CD4-positive, alpha-beta T cell treated with Interleukin-12 subunit alpha and Interleukin-12 subunit beta, for 1 hour (primary cell): ENCODE results near the gene SLC46A1.

Experiments
- DNase-seq: peaks from one replicate; pipeline ENCODE4 v3.0.0-alpha.2; 2020

Gene SLC46A1

DNA sequence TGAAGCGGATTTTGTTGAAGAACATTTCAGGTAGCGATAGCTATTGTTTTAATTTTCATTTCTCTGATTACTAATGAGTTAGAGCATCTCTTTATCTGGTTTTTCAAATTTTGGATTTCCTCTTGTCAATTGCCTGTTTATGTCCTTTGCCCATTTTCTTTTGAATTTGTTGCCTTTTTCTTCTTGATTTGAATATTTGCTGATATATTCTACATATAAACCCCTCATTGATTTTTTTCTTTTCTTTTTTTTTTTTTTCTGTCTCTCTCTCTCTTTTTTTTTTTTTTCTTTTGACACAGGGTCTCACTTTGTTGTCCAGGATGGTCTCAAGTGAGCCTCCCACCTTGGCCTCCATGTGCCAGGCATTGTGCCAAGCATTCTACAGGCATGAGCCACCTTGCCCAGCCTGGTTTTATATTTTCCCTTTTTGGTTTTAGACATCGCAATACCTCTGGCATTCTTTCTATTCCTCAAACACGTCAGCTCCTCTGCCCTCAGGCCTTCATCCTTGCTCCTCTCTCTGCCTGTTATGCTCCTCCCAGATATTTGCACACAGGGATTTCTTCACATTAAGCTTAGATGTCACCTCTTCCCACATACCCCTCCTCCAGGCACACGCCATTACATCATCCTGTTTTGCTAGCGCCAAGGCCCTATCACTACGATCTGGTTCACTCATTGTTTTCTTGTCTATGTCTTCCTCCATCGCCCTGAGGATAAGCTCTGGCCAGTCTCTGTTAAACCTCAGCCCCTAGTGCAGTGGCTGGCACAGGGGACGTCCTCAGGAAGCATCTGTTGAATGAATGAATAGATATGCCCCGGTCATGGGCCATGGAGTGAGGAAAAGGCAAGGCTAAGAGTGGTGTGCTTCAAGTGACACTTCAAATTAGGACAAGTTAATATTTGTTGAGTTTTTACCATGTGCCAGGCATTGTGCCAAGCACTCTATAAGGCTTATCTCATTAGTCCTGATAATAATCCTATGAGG is 25.9 kb downstream of the SLC46A1 start:
- no peak for DNase-seq

DNA sequence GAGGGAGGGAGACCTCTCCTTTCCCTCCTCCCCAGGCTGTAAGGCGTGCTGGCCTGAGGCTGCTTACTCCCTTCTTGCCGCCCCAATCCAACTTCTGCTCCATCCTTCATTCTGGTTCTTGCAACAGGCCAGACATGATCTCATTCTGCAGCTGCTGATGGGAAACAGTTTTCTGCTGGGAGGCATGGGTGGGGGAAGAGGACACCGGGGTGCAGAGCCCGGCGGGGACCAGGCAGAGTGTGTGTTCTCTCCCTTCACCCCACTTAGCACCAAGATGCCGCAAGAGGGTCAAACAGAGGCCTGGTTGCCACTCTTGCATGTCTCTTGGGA is 33.1 kb downstream of the SLC46A1 start:
- DNase-seq = no peak

DNA sequence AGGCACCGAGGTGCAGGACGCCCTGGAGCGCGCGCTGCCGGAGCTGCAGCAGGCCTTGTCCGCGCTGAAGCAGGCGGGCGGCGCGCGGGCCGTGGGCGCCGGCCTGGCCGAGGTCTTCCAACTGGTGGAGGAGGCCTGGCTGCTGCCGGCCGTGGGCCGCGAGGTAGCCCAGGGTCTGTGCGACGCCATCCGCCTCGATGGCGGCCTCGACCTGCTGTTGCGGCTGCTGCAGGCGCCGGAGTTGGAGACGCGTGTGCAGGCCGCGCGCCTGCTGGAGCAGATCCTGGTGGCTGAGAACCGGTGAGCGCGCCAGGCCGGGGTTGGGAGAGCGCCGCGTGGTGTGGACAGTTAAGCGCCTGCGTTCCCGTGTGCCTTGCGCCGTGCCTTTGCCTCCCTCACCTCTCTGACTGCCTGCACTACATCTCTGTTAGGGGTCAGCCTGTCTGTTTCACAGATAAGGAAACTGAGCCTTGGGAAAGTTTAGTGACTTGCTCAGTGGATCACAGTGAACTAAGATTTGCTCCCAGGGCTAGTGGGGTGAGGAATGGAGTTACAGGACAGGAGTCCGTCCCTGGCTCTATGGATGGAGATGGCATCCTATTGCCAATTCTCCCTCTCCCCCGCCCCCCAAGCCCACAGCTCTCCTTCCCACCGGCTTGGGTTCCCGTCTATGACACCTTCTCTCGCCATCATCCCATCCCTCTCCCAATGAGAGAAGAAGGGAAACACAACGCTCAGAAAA is 33.6 kb downstream of the SLC46A1 start:
- DNase-seq = peak; percentile 9

DNA sequence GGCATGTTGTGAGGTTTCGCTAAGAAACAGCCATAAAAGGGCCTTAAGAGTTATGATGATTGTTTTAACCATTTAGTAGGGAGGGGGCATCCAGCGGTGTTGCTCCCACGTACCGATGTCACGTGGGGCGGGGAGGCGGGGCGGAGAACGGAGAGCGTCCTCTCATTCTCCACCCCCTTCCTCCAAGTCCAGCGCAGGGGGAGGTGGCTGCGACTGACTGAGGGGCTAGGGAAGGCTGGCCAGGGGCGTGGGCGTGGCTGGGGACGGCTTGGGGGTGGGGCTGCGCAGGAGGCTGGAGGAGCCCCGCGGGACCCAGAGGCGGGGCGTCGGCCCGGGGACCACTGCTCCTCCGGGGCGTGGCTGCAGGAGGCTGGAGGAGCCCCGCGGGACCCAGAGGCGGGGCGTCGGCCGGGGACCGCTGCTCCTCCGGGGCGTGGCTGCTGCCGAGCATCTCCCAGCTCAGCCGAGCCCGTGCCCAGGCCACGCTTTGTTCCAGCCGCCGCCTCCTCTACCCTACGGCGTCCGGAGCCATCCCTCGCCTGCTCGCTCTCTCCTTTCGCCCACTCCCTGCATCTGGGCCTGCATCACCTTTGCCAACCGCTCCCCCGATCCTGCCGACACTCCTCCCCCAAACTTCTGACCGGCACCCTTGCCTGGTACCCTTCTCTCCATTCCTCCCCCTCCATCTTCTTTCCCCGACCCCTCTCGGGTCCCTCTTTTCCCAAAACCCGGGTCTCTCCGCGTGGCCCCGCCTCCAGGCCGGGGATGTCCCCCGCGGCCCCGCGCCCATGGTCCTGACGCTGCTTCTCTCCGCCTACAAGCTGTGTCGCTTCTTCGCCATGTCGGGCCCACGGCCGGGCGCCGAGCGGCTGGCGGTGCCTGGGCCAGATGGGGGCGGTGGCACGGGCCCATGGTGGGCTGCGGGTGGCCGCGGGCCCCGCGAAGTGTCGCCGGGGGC is 34.5 kb downstream of the SLC46A1 start, which contains the start of gene SARM1:
TSS of gene SARM1 (plus strand) at position 450 of the 958 bp plus-strand sequence. CDS start at position 789, 339 bp downstream.
- peak; percentile 91 for DNase-seq

DNA sequence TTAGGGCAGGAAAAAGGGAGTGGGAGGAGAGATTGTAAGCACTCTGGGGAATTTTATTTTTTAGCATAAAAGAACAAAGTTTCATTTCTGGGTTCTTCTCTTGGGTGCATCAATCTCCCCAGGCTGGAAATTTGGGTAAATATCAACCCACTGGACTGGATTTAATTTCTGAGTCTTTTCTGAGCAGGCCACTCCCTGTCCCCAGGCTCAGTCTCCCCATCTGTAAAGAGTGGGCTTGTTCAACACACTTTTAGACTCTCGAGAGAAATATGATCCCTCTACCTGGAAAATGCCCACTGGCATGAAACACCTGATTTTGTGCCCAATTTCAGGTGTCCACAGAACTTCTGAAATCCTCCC is 35.3 kb downstream of the SLC46A1 start:
- no peak for DNase-seq

DNA sequence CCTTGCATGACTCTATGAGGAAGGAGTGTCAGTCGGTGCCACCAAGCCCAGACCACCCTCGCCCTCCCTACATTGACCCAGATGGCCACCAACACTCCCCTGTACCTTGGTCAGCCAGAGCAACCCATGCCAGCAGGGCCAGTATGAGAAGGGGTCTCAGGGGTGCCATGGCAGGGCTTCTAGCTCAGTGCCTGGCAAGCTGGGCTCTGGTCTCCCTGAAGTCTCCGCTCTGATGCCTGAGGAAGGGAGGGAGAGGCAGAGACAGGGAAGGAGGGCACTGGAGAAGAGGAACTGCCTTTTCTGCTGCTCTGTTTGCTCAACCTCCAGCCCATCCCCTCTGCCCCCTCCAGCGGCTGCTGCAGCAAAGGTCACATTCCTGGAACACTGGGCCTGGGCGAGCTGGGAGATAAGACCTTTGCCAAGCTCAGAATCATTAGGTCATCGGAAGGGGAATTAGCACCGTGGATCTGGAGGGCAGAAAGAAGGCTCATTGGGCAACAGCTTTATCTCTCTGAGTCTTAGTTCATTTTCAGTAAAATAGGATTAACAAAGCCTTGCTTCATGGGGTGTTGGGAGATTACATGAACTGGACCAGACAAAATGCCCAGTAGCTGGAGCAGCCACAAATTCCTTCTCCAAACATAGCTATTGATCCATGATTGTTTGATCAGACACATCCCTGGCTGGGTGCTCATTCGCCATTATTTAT is 35.8 kb downstream of the SLC46A1 start, which contains the start of gene VTN:
TSS of gene VTN (minus strand) at position 273 of the 709 bp plus-strand sequence. CDS start at position 169, 104 bp downstream.
- DNase-seq = no peak

DNA sequence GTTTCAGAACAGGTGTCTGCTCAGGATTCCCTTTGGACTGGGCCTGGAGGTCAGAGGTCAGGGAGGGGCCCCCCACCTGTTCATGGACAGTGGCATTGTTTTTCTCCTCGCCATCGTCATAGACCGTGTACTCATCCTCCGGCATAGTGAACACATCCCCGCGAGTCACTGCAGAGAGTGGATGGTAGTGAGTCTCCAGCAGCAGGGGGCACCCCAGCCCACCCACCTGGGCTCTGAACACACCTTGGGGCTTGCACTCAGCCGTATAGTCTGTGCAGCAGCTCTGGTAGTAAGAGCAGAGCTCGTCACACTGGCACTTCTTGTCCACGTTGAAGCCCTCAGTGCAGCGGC is 36.4 kb downstream of the SLC46A1 start:
- no peak for DNase-seq

DNA sequence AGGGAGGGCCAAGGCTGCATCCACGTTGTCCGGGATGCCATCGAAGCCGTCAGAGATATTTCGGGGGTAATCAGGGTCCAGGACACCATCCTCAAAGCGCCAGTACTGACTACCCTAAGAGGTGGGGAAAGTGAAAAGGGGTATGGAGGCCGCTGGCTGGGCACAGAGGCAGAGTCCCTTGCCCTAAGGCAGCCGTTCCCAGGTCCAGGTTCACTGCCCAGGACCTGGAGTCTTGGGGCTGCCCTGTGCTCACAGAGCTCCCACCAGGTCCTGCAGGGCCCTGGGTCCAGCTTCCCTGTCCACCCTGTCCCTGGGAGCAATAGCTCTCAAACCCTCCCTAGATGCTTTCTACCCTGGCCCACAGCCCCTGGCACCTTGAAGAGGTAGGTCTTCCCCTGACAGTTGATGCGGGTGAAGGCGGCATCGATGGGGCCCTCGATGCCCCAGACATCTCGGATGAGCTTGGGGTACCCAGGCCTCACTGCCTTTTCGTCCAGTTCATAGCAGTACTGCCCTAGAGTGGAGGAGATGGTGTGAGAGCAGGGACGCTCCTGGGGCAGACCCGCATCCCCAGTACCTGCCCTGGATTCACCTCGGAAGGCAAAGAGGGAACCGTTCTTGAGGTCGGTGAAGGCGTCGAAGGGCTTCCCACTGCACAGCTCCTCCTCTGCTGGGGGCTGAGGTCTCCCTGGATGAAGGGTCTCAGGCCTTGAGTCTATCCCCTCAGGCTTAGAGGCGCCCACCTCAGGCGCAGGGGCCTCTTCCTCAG is 36.9 kb downstream of the SLC46A1 start:
- no peak for DNase-seq

DNA sequence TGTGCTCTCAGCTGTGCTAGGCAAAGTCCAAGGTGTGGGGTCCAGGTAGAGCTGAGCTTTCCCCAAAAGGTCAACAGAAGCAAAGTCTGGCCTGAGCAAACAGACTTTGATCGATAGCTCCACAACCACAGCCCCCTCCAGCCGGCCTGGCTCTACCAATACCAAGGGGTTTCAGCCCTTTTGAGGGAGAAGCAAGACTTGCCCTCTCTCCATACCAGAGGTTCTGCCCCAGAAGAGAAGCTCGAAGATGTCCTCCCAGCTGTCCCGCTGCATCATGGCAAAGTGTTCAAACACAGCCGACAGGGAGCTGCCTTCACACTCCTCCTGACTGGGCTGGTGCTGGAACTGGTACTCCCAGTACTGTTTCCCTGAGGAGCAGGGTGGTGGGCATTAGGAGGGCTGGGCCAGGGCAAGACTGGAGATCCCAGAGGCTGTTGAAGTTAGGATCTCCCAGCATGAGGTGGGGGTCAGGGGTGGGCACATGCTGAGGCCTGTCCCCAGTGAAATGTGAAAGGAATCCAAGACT is 37.6 kb downstream of the SLC46A1 start:
- DNase-seq = no peak

DNA sequence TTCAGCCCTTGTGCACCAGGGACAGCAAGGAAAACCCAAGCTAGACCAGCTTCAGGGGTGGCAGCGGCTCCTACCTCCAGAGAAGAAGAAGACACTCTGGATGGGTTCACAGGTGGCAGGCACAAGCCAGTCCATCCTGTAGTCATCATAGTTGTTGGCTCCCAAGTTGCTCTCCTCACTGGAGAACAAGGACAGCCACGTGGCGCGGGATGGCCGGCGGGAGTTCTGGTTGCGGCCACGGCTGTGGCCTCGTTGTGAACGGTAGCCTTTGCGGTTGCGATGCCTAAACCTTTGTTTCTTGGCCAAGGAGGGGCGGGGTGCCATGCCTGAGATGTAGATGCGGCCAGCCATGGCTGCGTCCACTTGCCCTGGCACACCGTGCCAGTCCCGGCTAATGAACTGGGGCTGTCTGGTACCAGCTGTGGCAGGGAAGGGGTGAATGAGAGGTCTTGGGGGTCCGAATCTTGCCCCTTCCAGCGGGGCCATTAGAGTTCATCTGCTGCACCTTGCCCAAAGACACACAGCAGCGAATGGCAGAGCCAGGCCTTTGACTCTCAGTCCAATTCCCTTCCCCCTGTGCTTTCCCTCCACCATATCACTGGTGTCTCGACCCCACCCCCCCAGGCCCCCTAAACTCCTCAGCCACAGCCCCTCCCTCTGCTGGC is 38.2 kb downstream of the SLC46A1 start:
- DNase-seq = no peak

DNA sequence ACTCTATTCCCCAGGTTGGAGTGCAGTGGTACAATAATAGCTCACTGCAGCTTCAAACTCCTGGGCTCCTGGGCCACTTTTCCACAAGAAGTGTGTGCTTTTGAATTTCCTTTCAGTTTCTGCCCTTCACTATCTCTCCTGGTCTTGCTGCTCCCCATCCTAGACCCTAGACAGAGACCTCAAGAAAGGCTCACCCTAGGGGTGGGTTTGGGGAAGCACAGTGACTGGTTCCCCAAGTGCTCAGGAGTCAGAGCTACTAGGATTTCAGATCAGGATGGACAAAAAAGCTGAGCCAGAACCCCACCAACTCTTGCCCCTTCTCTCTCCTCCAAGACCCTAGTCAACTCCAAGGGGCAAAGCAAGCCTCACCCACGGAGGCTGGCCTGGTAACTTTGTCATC is 39.4 kb downstream of the SLC46A1 start:
- no peak for DNase-seq

DNA sequence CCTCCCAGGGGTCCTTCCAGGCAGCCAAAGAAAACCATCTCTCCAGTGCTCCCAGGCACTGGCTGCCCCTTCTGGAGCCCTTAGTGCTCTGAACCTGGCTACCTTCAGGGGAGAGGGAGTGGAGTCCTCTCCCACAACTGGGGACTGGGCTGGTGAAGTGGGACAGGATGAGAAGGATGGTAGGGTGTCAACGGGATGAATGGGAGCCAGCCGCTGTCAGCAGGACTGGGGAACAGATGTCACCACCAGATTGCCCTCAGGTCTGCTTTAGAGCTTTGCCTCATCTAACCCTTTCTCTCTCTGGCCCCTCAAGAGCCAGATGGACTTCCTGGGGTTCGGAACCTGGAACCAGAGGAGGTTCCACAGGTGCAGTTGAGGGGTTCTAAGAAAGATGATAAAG is 40.5 kb downstream of the SLC46A1 start:
- no peak for DNase-seq

DNA sequence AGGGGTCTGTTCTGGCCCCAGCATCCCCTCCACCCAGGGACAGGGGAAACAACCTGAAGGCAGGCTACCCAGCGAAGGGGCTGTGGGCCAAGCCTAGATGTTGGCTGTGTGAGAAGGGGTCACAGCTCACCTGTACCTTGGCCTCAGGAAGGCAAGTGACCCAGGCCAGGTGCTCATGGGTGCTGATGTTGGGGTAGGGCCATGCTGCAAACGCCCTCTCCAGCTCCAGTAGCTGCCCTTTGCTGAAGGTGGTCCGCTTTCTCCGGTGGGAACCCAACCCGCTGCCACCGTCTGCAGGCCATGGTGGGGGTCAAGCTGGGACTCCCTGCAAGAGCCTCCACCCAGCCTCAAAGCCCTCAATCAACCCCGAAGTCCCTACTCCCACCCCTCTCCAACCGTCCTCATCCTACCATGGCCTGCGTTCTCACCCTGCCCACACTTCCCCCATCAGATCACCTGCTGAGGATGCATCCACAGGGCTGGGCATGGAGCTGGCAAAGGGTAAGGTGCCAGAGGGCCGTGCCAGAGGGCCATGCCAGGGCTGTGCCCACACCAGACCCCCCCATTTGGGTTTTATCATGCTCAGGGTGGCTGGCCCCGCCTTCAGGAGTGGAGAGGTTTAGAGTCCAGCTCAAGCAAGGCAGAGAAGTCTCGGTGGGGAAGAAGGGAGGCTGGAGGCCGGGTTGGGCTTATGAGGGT is 41.2 kb downstream of the SLC46A1 start, which contains the start of gene SEBOX:
TSS of gene SEBOX (minus strand) at position 535 of the 699 bp plus-strand sequence. CDS start at position 487, 48 bp downstream.
- no peak for DNase-seq

DNA sequence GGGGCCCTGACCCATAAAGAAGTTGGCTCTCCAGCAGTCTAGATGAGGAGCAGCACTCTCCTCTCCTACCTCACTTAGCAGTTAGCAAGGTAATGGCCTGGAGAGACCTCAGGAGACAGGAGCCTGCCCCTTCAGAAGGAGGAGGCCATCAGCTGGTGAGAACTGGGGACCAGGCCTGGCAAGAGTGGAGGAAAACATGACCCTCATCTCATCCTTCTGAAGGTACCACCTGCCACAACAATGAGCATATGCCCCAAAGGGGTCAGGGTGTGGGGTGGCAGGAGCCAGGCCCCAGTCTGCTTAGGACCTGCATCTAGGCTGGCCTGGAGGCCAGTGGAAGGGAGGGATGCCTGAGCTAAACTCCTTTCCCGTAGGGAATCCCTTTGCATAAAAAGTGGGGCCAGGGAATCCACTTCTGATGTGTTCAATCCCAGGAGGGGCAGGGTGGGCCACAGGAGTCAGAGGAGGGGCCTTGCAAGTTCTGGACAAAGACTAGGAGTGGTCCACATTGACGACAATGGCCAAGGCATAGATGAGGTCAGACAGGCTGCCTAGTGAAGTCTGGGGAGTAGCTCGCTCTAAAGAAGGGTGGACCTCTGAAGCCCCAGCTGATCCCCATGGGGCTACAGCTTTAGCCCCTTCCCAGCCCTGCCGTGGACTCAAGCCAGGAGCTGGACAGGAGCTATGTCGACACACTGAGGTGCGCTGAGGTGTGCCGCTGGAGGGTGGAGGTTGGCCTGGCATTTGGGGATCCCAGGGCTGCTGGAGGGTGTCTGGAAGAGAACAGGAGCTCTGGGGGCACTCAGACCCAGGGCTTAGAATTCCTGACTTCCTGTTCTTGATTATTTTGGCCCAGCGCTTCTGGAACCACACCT is 42.0 kb downstream of the SLC46A1 start:
- DNase-seq = no peak

DNA sequence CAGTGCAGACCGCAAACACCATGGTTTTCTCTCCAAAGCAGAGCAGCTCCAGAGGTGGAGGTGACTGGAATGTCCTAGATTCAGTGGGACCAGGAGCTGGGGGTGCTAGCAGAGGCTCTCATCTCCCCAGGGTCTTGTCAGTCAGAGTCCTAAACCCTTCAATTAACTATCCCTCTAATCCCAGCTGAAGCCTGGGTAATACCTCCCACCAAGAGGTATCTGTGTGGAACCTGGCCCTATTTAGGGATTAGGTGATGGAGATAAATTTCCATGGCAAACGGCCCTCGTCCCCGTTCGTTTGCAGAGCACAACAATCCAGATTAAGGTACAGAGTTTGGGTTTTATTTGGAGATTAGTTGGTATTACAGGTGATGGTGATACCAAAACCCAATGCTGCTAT is 42.8 kb downstream of the SLC46A1 start:
- DNase-seq = no peak

DNA sequence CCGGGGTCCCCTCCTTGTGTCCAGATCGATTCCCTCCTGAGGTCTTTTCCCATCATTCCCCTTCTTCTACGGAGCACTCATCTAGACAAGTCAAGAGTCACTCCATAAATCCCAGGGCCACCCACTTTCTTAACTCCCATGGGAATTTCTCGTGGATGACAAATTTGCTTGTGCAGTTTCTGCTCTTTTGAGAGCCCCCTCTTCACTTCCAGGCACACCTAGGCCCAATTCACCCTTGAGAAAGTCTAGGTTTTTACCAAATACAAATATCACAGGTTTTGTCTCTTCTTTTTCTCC is 48.2 kb downstream of the SLC46A1 start:
- DNase-seq = no peak

DNA sequence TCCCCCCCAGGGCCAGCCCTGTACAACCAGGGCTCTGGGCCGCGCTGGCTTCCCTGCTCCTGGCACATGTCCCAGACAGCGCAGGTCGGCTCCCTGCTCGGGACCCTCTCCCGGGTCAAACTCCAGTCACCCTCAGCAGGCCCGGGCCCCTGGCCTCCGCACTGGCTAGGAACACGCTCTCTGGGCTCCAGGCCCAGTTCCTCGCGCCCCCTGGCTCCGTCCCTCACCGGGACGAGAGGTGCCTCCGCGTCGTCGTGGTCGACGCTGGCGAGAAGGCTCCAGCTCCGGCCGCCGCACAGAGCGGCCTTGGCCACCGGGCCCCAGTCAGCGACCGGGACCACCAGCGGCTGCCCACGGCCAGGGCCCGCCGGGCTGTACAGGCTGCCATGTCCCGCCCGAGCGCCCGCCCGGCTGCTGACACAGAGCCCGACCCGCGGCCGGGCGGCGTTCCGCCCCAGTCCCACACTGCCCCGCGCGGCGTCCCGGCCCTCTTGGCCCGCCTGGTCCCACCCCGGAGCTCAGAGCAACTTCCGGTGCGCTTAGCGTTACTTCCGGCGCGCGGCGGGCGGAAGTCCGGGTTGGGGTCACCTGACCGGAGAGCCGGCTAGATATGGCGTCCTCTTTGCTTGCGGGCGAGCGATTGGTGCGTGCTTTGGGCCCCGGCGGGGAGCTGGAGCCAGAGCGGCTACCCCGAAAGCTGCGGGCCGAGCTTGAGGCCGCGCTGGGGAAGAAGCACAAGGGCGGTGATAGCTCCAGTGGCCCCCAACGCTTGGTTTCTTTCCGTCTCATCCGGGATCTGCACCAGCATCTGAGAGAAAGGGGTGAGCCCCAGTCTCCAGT is 48.7 kb downstream of the SLC46A1 start, which contains the start of gene POLDIP2:
TSS of gene POLDIP2 (minus strand) at position 467 of the 840 bp plus-strand sequence. CDS start at position 388, 79 bp downstream.
- DNase-seq = peak; percentile 97

DNA sequence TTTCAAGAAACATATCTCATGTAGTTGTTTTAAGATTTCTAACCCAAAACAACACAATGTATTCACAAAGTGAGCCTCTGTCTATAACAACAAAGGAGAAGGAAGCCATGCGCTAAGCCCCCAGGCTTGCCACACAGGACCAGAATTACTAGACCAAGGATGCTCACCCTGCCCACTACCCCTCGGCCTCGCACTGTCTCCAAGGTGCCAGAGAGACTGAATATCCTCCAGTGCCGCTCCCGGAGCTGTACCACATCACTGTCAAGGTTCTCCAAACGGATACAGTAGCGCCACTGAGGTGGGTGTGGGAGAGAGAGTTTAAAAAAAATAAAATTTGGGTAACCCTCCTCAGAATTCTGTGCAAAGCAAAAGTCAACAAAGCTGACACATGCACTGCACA is 55.7 kb downstream of the SLC46A1 start:
- no peak for DNase-seq
